ENCODE data around the gene MYBPH.

The MYBPH gene

GRCh38 chr1:203124546-203125317 is 50.9 kb downstream of the MYBPH start:
- Histone ChIP-seq H4K20me1 (ENCODE audit: insufficient read depth, low read length) (no peaks in the 10 kb centered on the region), H3K9me3 (replicated peaks; ENCODE audit: insufficient read depth, low read length) (no peaks in the 10 kb centered on the region), H3K9me2 (replicated peaks; ENCODE audit: insufficient read depth, low read length) (no peaks in the 10 kb centered on the region), H3K4me3 (ENCODE audit: low read length) (no peak overlapping the region), H3K36me3 (replicated peaks; ENCODE audit: insufficient read depth, low read length) (no peaks in the 10 kb centered on the region), H3K9ac (ENCODE audit: low read length) (no peak overlapping the region), H3F3A (ENCODE audit: insufficient read depth, low read length) (no peaks in the 10 kb centered on the region), H3K27me3 (replicated peaks; ENCODE audit: insufficient read depth, low read length) (peaks cover 51% of the 10 kb centered on the region), H3K79me2 (ENCODE audit: low read length) (no peaks in the 10 kb centered on the region), H3K4me1 (ENCODE audit: low read length) (peaks cover 17% of the 10 kb centered on the region; the same call in 1 of the 2 replicates), H3K27ac (ENCODE audit: low read length) (no peak overlapping the region), H3K4me2 (ENCODE audit: low read depth, low read length) (no peak overlapping the region), H2AFZ (ENCODE audit: low read length) (no peak overlapping the region)
- no peak for TF ChIP-seq CTCF (IDR thresholded peaks at IDR 0.05; ENCODE audit: low read length)
- no peak for TF ChIP-seq EZH2phosphoT487 (IDR thresholded peaks at IDR 0.05; ENCODE audit: low read length)
- no peak for TF ChIP-seq EZH2 (optimal IDR thresholded peaks at IDR 0.05; ENCODE audit: low read depth, low read length)
- DNase-seq, result no peak

GRCh38 chr1:203124011-203124410 is 51.6 kb downstream of the MYBPH start:
- DNase-seq, result no peak
- no peaks in the 10 kb centered on the region for H4K20me1 ChIP-seq (ENCODE audit: insufficient read depth, low read length)
- H3K4me3 ChIP-seq (ENCODE audit: low read length), result no peak overlapping the region
- H3K27me3 ChIP-seq (replicated peaks; ENCODE audit: insufficient read depth, low read length), result peaks cover 49% of the 10 kb centered on the region
- no peak overlapping the region for H3K27ac ChIP-seq (ENCODE audit: low read length)
- no peak overlapping the region for H3K9ac ChIP-seq (ENCODE audit: low read length)
- no peaks in the 10 kb centered on the region for H3K36me3 ChIP-seq (replicated peaks; ENCODE audit: insufficient read depth, low read length)
- no peak overlapping the region for H3K4me2 ChIP-seq (ENCODE audit: low read depth, low read length)
- peaks cover 17% of the 10 kb centered on the region; the same call in 1 of the 2 replicates for H3K4me1 ChIP-seq (ENCODE audit: low read length)
- H2AFZ ChIP-seq (ENCODE audit: low read length), result no peak overlapping the region
- H3K79me2 ChIP-seq (ENCODE audit: low read length), result no peaks in the 10 kb centered on the region
- no peaks in the 10 kb centered on the region for H3K9me2 ChIP-seq (replicated peaks; ENCODE audit: insufficient read depth, low read length)
- no peaks in the 10 kb centered on the region for H3F3A ChIP-seq (ENCODE audit: insufficient read depth, low read length)
- TF ChIP-seq CTCF (IDR thresholded peaks at IDR 0.05; ENCODE audit: low read length), result no peak
- TF ChIP-seq EZH2 (optimal IDR thresholded peaks at IDR 0.05; ENCODE audit: low read depth, low read length), result no peak
- no peak for TF ChIP-seq EZH2phosphoT487 (IDR thresholded peaks at IDR 0.05; ENCODE audit: low read length)
- no peaks in the 10 kb centered on the region for H3K9me3 ChIP-seq (replicated peaks; ENCODE audit: insufficient read depth, low read length)

GRCh38 chr1:203122159-203122558 is 53.5 kb downstream of the MYBPH start:
- Histone ChIP-seq H3K9ac (ENCODE audit: low read length) (no peak overlapping the region), H3K79me2 (ENCODE audit: low read length) (no peaks in the 10 kb centered on the region), H3K4me1 (ENCODE audit: low read length) (peaks cover 4% of the 10 kb centered on the region; the same call in 1 of the 2 replicates), H3K4me3 (ENCODE audit: low read length) (no peak overlapping the region), H2AFZ (ENCODE audit: low read length) (no peak overlapping the region), H3F3A (ENCODE audit: insufficient read depth, low read length) (no peaks in the 10 kb centered on the region), H3K36me3 (replicated peaks; ENCODE audit: insufficient read depth, low read length) (no peaks in the 10 kb centered on the region), H3K9me3 (replicated peaks; ENCODE audit: insufficient read depth, low read length) (no peaks in the 10 kb centered on the region), H4K20me1 (ENCODE audit: insufficient read depth, low read length) (no peaks in the 10 kb centered on the region), H3K4me2 (ENCODE audit: low read depth, low read length) (no peak overlapping the region), H3K9me2 (replicated peaks; ENCODE audit: insufficient read depth, low read length) (no peaks in the 10 kb centered on the region), H3K27ac (ENCODE audit: low read length) (no peak overlapping the region), H3K27me3 (replicated peaks; ENCODE audit: insufficient read depth, low read length) (peaks cover 39% of the 10 kb centered on the region)
- DNase-seq, result no peak
- TF ChIP-seq EZH2 (optimal IDR thresholded peaks at IDR 0.05; ENCODE audit: low read depth, low read length) (no peak), CTCF (IDR thresholded peaks at IDR 0.05; ENCODE audit: low read length) (no peak)

All from MM.1S (cell line).